B cell (primary cell): Measurements from ENCODE around the gene FIBP. TPM values are rescaled to one million over a fixed set of nuclear protein-coding genes. Genes with fewer than 3 reads are reported as not detected.

ENCODE experiments used
- ATAC-seq: fragments of 200-7000 bp; cut with Tn5 transposase; one replicate; pipeline ENCODE4 v1.10.0; 2021; ENCODE audit warnings: low read depth, mild to moderate bottlenecking, moderate number of reproducible peaks, moderate library complexity
- CTCF ChIA-PET: fragments of 350-600 bp; sonication (Branson Sonifier 250); formaldehyde crosslinking; loops from one replicate; lab custom pipeline; 2021; ENCODE audit warnings: antibody characterized with exemption, inconsistent platforms; lab: Charles Lee
- POLR2A ChIA-PET: fragments of 350-600 bp; sonication (Branson Sonifier 250); formaldehyde crosslinking; loops from one replicate; lab custom pipeline; 2021; ENCODE audit warnings: antibody characterized with exemption; lab: Charles Lee
- DNase-seq: peaks from one replicate; pipeline ENCODE4 v3.0.0; 2013
- H2AFZ ChIP-seq: 2 replicates; pipeline ENCODE4 v1.6.1; 2012; ENCODE audit warnings: mild to moderate bottlenecking, low read depth, low read length; ENCODE audit not compliant: insufficient read depth, poor library complexity, severe bottlenecking
- H3K27ac ChIP-seq, 2 donors: 1 replicate in 1 of 2; 2 replicates in 1 of 2; pipeline ENCODE4 v1.5.1; 2012 to 2013; ENCODE audit warnings: low read length in 2 of 2, mild to moderate bottlenecking in 2 of 2, moderate library complexity in 1 of 2
- H3K27me3 ChIP-seq, 4 experiments: fragments of 200-600 bp in 1 of 4; sonication (generic) in 1 of 4; replicated peaks in 1 of 4; 1 replicate in 2 of 4; 2 replicates in 2 of 4; pipeline versions ENCODE4 v1.6.1 to v1.7.0; 2013 to 2016; ENCODE audit warnings: low read length in 3 of 4, mild to moderate bottlenecking in 2 of 4, mixed read lengths in 1 of 4, moderate library complexity in 1 of 4; ENCODE audit not compliant: insufficient read depth in 4 of 4, control insufficient read depth in 3 of 4; ENCODE audit errors: control extremely low read depth in 1 of 4
- H3K36me3 ChIP-seq, 2 experiments: replicated peaks in 1 of 2; 1 replicate in 1 of 2; 2 replicates in 1 of 2; pipeline versions ENCODE4 v1.6.1 to v1.7.1; 2013; ENCODE audit warnings: low read length in 1 of 2; ENCODE audit not compliant: insufficient read depth in 2 of 2, control insufficient read depth in 1 of 2; ENCODE audit errors: control extremely low read depth in 1 of 2, extremely low read depth in 1 of 2
- H3K4me1 ChIP-seq, 2 donors: fragments of 200-600 bp in 1 of 2; sonication (generic) in 1 of 2; 1 replicate in 1 of 2; 2 replicates in 1 of 2; pipeline versions ENCODE4 v1.5.1 to v1.6.1; 2013 to 2017; ENCODE audit warnings: low read length in 2 of 2; ENCODE audit not compliant: control insufficient read depth in 2 of 2, insufficient read depth in 2 of 2
- H3K4me2 ChIP-seq: replicated peaks from 2 replicates; pipeline ENCODE3; 2012; ENCODE audit warnings: mild to moderate bottlenecking, low read depth, low read length; ENCODE audit not compliant: poor library complexity, severe bottlenecking
- H3K4me3 ChIP-seq, 5 experiments: fragments of 200-600 bp in 1 of 5; sonication (generic) in 1 of 5; 1 replicate in 3 of 5; 2 replicates in 2 of 5; pipeline versions ENCODE4 v1.5.1 to v1.7.0; 2011 to 2016; ENCODE audit warnings: low read length in 4 of 5, mild to moderate bottlenecking in 4 of 5, low read depth in 2 of 5, control low read depth in 1 of 5, moderate library complexity in 1 of 5; ENCODE audit not compliant: insufficient read depth in 1 of 5; ENCODE audit errors: control extremely low read depth in 1 of 5, extremely low read depth in 1 of 5
- H3K79me2 ChIP-seq: fragments of 200-600 bp; sonication (generic); one replicate; pipeline ENCODE4 v1.6.0; 2016; ENCODE audit warnings: low read length; ENCODE audit not compliant: control insufficient read depth, insufficient read depth
- H3K9ac ChIP-seq: fragments of 200-600 bp; sonication (generic); 2 replicates; pipeline ENCODE4 v1.6.1; 2017; ENCODE audit warnings: mild to moderate bottlenecking, low read length, moderate library complexity
- H3K9me3 ChIP-seq, 3 donors: one replicate each; pipeline versions ENCODE4 v1.6.1 to v1.7.1; 2013; ENCODE audit warnings: low read length in 2 of 3; ENCODE audit not compliant: control insufficient read depth in 2 of 3, insufficient read depth in 1 of 3; ENCODE audit errors: control extremely low read depth in 1 of 3
- H4K20me1 ChIP-seq: 2 replicates; pipeline ENCODE4 v1.6.0; 2012; ENCODE audit warnings: mild to moderate bottlenecking, low read length; ENCODE audit not compliant: insufficient read depth, control insufficient read depth, poor library complexity, severe bottlenecking
- H3K27ac Mint-ChIP-seq: one replicate; pipeline ENCODE4 v1.8.0; 2021; ENCODE audit warnings: mixed read lengths
- H3K27me3 Mint-ChIP-seq: one replicate; pipeline ENCODE4 v1.8.0; 2021; ENCODE audit warnings: mixed read lengths
- H3K4me1 Mint-ChIP-seq: one replicate; pipeline ENCODE4 v1.8.0; 2021; ENCODE audit warnings: mixed read lengths
- H3K4me3 Mint-ChIP-seq: one replicate; pipeline ENCODE4 v1.8.0; 2021; ENCODE audit warnings: mixed read lengths
- H3K9me3 Mint-ChIP-seq: one replicate; pipeline ENCODE4 v1.8.0; 2022; ENCODE audit warnings: mixed read lengths; ENCODE audit not compliant: insufficient read depth
- CTCF ChIP-seq: fragments of 200-600 bp; IDR thresholded peaks from one replicate; pipeline ENCODE4 v1.8.0; 2022; ENCODE audit warnings: antibody characterized with exemption, mild to moderate bottlenecking
- EZH2 ChIP-seq: IDR thresholded peaks from 2 replicates; pipeline ENCODE4 v1.6.1; 2012; ENCODE audit warnings: borderline replicate concordance, low read depth, mild to moderate bottlenecking, moderate library complexity, low read length; ENCODE audit not compliant: insufficient read depth, poor library complexity, severe bottlenecking
- WGBS: methylation state at CpG from one replicate; pipeline ENCODE4 v1.1.5; 2013; ENCODE audit warnings: missing lambda C conversion rate; ENCODE audit not compliant: insufficient coverage; 5-methylcytosine and 5-hydroxymethylcytosine counted together
- intact Hi-C: fragments of 100-400 bp; cut with micrococcal nuclease; formaldehyde crosslinking; loops from one replicate; pipeline ENCODE4 v1.10.0; 2022
- polyA plus RNA-seq: library from polyadenylated mRNA; depleted of rRNA; stranded (reverse); fragments of >200 nt; gene quantifications from 2 replicates; pipeline ENCODE4 v1.2.3, GENCODE V29; 2012
- total RNA-seq, 2 donors: library from RNA; stranded (reverse); fragments of 120-200 nt in 1 of 2; gene quantifications; 1 replicate in 1 of 2; 2 replicates in 1 of 2; pipeline versions ENCODE4 v1.2.3 to v1.2.4, GENCODE V29; 2013 to 2022

The FIBP gene
- total and polyA plus RNA-seq, 2 donors (not counting 1 experiment from before 2014, with no cell fraction given) = 63.4 to 128 TPM

GRCh38 chr11:65906602-65907001, 18.3 kb upstream of the FIBP start:
- ATAC-seq (no peak), DNase-seq (no peak)
- H3K4me3 ChIP-seq = no peak overlapping the region
- ChIA-PET POLR2A (interaction anchor here (0.6 kb wide), 1 partner anchor 24 kb away, joined by 4 read pairs; no protein-coding TSS in a partner anchor), CTCF (interaction anchor here (1.2 to 1.7 kb wide), 2 partner anchors 18 to 54 kb away, joined by 3 to 6 read pairs; partner anchors contain the start of gene FIBP)
- Mint-ChIP-seq H3K27ac (no peak overlapping the region), H3K4me1 (peaks cover 4% of the 10 kb centered on the region), H3K9me3 (no peaks in the 10 kb centered on the region), H3K4me3 (no peak overlapping the region), H3K27me3 (peaks cover 39% of the 10 kb centered on the region)
- H3K9ac ChIP-seq = no peak overlapping the region
- H3K4me1 ChIP-seq = no peaks in the 10 kb centered on the region
- TF ChIP-seq CTCF (no peak), EZH2 (no peak)
- no peaks in the 10 kb centered on the region for H3K79me2 ChIP-seq
- peaks cover 0 to 37% (median 10%) of the 10 kb centered on the region in 4 experiments for H3K27me3 ChIP-seq
- H3K4me2 ChIP-seq = no peak overlapping the region
- 89% methylated on average over 4 of the region's 5 CpGs for WGBS
- H3K36me3 ChIP-seq = no peaks in the 10 kb centered on the region
- intact Hi-C loops = no loop called here
- no peak overlapping the region for H2AFZ ChIP-seq
- no peak overlapping the region for H3K27ac ChIP-seq
- no peaks in the 10 kb centered on the region for H3K9me3 ChIP-seq
- H4K20me1 ChIP-seq = no peaks in the 10 kb centered on the region

DNA sequence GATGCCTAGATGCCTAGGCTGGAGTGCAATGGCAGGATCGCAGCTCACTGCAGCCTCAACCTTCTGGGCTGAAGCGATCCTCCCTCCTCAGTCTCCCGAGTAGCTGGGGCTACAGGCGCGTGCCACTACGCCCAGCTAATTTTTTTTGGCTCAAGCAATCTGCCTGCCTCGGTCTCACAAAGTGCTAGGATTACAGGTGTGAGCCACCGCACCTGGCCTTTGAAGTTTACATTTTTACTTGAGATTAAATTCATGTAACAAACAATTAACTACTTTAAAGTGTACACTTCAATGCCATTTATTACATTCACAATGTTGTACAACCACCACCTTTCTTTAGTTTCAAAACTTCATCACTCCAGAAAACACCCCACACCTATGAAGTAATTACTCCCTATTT, 15.4 kb upstream of the FIBP start:
- no peaks in the 10 kb centered on the region for H3K79me2 ChIP-seq
- DNase-seq (no peak), ATAC-seq (no peak)
- Mint-ChIP-seq H3K4me1 (peaks cover 10% of the 10 kb centered on the region), H3K27me3 (peaks cover 29% of the 10 kb centered on the region), H3K9me3 (no peaks in the 10 kb centered on the region), H3K27ac (no peak overlapping the region), H3K4me3 (no peak overlapping the region)
- no peak overlapping the region for H2AFZ ChIP-seq
- H3K4me3 ChIP-seq = no peak overlapping the region
- no peak overlapping the region for H3K9ac ChIP-seq
- H3K9me3 ChIP-seq = peaks cover 0 to 10% (median 0%) of the 10 kb centered on the region in 3 donors
- H3K4me1 ChIP-seq = peaks cover 20% of the 10 kb centered on the region in 2 donors
- no peaks in the 10 kb centered on the region for H3K36me3 ChIP-seq
- intact Hi-C loops = no loop called here
- TF ChIP-seq EZH2 (no peak), CTCF (no peak)
- no peak overlapping the region for H3K4me2 ChIP-seq
- POLR2A ChIA-PET = interaction anchor here (0.6 kb wide), 1 partner anchor 16 kb away, joined by 3 read pairs; the partner anchor contains the start of gene FIBP
- H3K27ac ChIP-seq = no peak overlapping the region
- peaks cover 0 to 39% (median 16%) of the 10 kb centered on the region in 4 experiments for H3K27me3 ChIP-seq
- no peaks in the 10 kb centered on the region for H4K20me1 ChIP-seq
- CTCF ChIA-PET = no interaction called here
- WGBS = 98% methylated on average over 7 of the region's 8 CpGs
